Stimulated activated CD8-positive, alpha-beta memory T cell treated with anti-CD3 and anti-CD28 coated beads, Interleukin-2, amount 100 ng/mL, for 48 hours (primary cell): ENCODE measurements around the gene NQO1.
A peak's percentile ranks its signal among the peaks of the same experiment; 100 is the strongest.
"Not testable (repeated sequence)": the region's sequence is repeated elsewhere in the genome, so short reads cannot be mapped to it uniquely, and the experiment has no call there.

Experiments
- DNase-seq, 2 donors: peaks; one replicate each; pipeline ENCODE4 v3.0.0-alpha.2; 2020; ENCODE audit warnings: low read depth in 2 of 2

The NQO1 gene

GRCh38 chr16:69726313-69727060 lies at the start of gene NQO1:
Gene NQO1, minus strand, starts transcription at chr16:69726560. Its CDS starts 121 bp downstream, at chr16:69726439.
- peak; percentile 86 to 88 for DNase-seq

- no peak for DNase-seq
These were observed 49.2 kb upstream of the NQO1 start for GRCh38 chr16:69775563-69775962.

- DNase-seq: no peak
These were observed 47.0 kb upstream of the NQO1 start for GRCh38 chr16:69773260-69773947.

- no peak for DNase-seq
These were observed 45.2 kb upstream of the NQO1 start for GRCh38 chr16:69771651-69771967.

GRCh38 chr16:69769404-69769803 lies 43.0 kb upstream of the NQO1 start:
- DNase-seq: no peak

GRCh38 chr16:69768666-69769065 lies 42.3 kb upstream of the NQO1 start:
- DNase-seq: no peak

GRCh38 chr16:69767459-69768229 lies 41.3 kb upstream of the NQO1 start:
- no peak for DNase-seq

GRCh38 chr16:69763599-69763942 lies 37.2 kb upstream of the NQO1 start:
- DNase-seq: no peak

GRCh38 chr16:69762814-69763598 lies 36.6 kb upstream of the NQO1 start:
- DNase-seq: no peak

GRCh38 chr16:69761983-69762813 lies 35.8 kb upstream of the NQO1 start, which contains the start of gene WWP2:
Gene WWP2, plus strand, starts transcription at chr16:69762332. Its CDS starts 24,679 bp downstream, at chr16:69787011.
- DNase-seq: peak; percentile 61 to 68

- DNase-seq: not testable (repeated sequence)
These were observed 31.0 kb upstream of the NQO1 start for GRCh38 chr16:69757375-69757774.

- DNase-seq: no peak
These were observed 30.3 kb upstream of the NQO1 start for GRCh38 chr16:69756705-69757104.

GRCh38 chr16:69754469-69755310 lies 28.3 kb upstream of the NQO1 start, which contains the start of gene NOB1:
Gene NOB1, minus strand, starts transcription at chr16:69754926. Its CDS starts 16 bp downstream, at chr16:69754910.
- peak; percentile 92 to 94 for DNase-seq

GRCh38 chr16:69754143-69754468 lies 27.7 kb upstream of the NQO1 start:
- DNase-seq: no peak

- DNase-seq: no peak
These were observed 22.5 kb upstream of the NQO1 start for GRCh38 chr16:69748694-69749345.

- no peak for DNase-seq
These were observed 20.8 kb upstream of the NQO1 start for GRCh38 chr16:69747115-69747514.

GRCh38 chr16:69745959-69746358 lies 19.6 kb upstream of the NQO1 start:
- no peak for DNase-seq

GRCh38 chr16:69745232-69745612 lies 18.9 kb upstream of the NQO1 start:
- no peak for DNase-seq

- no peak for DNase-seq
These were observed 18.2 kb upstream of the NQO1 start for GRCh38 chr16:69744363-69745231.
